Testis (tissue), 3 donors: Measurements from ENCODE around the gene CELF4. TPM values are rescaled to one million over a fixed set of nuclear protein-coding genes. Genes with fewer than 3 reads are reported as not detected.

Experiments
- DNase-seq: peaks from one replicate; pipeline ENCODE4 v3.0.0-alpha.2; 2019
- H3K27ac ChIP-seq, 2 donors: fragments of 200-600 bp; sonication (generic); one replicate each; pipeline ENCODE4 v1.5.1; 2019
- H3K27me3 ChIP-seq: fragments of 200-600 bp; sonication (generic); one replicate; pipeline ENCODE4 v1.5.1; 2019
- H3K36me3 ChIP-seq: fragments of 200-600 bp; sonication (generic); one replicate; pipeline ENCODE4 v1.5.1; 2017; ENCODE audit warnings: low read depth; ENCODE audit errors: missing control alignments
- H3K4me1 ChIP-seq: fragments of 200-600 bp; sonication (generic); one replicate; pipeline ENCODE4 v1.5.1; 2019
- H3K4me3 ChIP-seq, 2 donors: fragments of 200-600 bp; sonication (generic); one replicate each; pipeline ENCODE4 v1.5.1; 2017 to 2019
- H3K9me3 ChIP-seq: fragments of 200-600 bp; sonication (generic); one replicate; pipeline ENCODE4 v1.5.1; 2017
- POLR2A ChIP-seq: fragments of 450-650 bp; IDR thresholded peaks from one replicate; pipeline ENCODE4 v1.6.1; 2017; ENCODE audit warnings: antibody characterized with exemption, mild to moderate bottlenecking, moderate library complexity
- WGBS, 2 donors: methylation state at CpG; one replicate each; pipeline ENCODE4 v1.1.5; 2018; 5-methylcytosine and 5-hydroxymethylcytosine counted together
- intact Hi-C: fragments of 100-400 bp; cut with DNase I; formaldehyde crosslinking; loops from one replicate; pipeline ENCODE4 v1.15.1; 2023; ENCODE audit warnings: low total_unique reads
- polyA plus RNA-seq: library from polyadenylated mRNA; stranded (reverse); fragments of 350-450 nt; fragmentation: Illumina TruSeq; extraction: RNeasy Lipid Tissue Mini Kit (QIAGEN cat#74804); gene quantifications from one replicate; pipeline ENCODE4 v1.2.3, GENCODE V29; 2014; ENCODE audit warnings: low read depth, low replicate concordance; ENCODE audit not compliant: insufficient read depth
- total RNA-seq, 2 donors: library from RNA; depleted of rRNA; stranded (reverse); fragments of >200 nt; gene quantifications; one replicate each; pipeline ENCODE4 v1.2.3, GENCODE V29; 2016
- TF ChIP-seq, protein P1 (sequence below), 3 experiments: fragments of 450-650 bp in 2 of 3; fragments of 200-600 bp in 1 of 3; sonication (generic) in 1 of 3; IDR thresholded peaks; one replicate each; pipeline ENCODE4 v1.5.1; 2016 to 2019; ENCODE audit warnings: antibody characterized with exemption in 3 of 3, mild to moderate bottlenecking in 2 of 3, moderate library complexity in 1 of 3

The CELF4 gene
- total and polyA plus RNA-seq, 3 donors from 2014 or later = 3.9 to 6.3 (median 4.8) TPM

DNA sequence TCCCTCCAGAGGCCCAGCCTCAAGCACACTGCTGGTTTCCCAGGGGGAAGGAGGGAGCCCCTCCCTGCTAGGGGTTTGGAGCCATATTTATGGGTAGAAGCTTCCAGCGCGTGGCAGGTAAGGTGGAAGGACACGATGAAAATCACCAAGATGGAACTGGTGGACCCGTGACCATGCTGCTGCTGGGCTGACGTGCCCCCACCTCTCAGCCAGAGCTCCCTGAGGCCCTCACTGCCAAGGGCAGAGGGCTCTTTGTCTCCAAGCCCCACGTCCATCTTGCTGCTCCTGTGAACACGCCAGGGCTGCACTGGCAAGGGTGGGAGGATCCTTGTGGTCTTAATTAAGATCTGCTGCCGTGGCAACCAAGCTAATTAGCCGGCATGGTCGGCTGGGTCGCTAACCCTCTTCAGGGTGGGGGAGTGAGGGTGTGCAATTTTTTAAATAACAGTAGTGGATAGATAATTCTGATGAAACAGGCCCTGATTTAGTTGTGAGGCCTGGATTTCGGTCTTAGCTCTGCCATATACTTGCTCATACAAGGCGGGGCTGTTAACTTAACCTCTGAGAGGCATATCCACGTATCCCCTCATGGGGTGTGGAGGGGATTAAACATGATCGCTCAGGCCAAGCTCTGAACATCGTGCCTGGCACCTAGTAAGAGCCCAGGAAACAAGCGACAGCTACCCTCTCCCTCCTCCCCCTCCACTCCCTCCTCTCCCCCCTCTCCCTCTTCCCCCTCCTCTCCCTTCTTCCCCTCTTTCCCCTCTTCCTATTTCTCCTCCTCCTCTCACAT lies 232.8 kb downstream of the CELF4 start:
- DNase-seq = no peak
- TF ChIP-seq, protein P1, sequence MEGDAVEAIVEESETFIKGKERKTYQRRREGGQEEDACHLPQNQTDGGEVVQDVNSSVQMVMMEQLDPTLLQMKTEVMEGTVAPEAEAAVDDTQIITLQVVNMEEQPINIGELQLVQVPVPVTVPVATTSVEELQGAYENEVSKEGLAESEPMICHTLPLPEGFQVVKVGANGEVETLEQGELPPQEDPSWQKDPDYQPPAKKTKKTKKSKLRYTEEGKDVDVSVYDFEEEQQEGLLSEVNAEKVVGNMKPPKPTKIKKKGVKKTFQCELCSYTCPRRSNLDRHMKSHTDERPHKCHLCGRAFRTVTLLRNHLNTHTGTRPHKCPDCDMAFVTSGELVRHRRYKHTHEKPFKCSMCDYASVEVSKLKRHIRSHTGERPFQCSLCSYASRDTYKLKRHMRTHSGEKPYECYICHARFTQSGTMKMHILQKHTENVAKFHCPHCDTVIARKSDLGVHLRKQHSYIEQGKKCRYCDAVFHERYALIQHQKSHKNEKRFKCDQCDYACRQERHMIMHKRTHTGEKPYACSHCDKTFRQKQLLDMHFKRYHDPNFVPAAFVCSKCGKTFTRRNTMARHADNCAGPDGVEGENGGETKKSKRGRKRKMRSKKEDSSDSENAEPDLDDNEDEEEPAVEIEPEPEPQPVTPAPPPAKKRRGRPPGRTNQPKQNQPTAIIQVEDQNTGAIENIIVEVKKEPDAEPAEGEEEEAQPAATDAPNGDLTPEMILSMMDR (IDR thresholded peaks at IDR 0.05) = no peak
- TF ChIP-seq POLR2A = no peak
- H3K9me3 ChIP-seq = no peaks in the 10 kb centered on the region
- no peaks in the 10 kb centered on the region for H3K27me3 ChIP-seq
- H3K27ac ChIP-seq = no peak overlapping the region
- WGBS, 2 donors = 73 to 78% methylated on average over 17 of the region's 17 CpGs
- intact Hi-C loops = no loop called here
- H3K4me1 ChIP-seq = no peaks in the 10 kb centered on the region
- H3K4me3 ChIP-seq = no peak overlapping the region
- H3K36me3 ChIP-seq = no peaks in the 10 kb centered on the region

DNA sequence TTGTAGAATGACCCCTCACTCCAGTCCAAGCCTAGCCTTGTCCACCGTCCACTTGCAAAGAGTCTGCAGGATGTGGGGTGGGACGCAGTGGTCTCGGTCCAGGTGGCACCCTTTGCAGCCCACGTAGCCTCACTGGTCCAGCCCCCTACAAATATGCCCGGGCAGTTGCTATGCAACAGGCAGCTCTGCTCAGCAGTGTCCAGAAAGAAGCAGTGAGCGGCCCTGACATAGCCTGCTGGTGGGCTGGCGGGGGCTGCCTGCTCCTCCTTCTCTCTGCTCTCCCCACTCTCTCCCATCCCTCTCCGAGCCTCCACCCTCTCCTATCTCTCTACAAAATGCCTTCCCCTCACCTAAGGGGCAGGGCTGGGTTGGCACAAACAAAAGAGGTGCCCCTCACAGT lies 233.4 kb downstream of the CELF4 start:
- no peak for DNase-seq
- Histone ChIP-seq H3K4me3 (no peak overlapping the region), H3K27me3 (no peaks in the 10 kb centered on the region), H3K4me1 (no peaks in the 10 kb centered on the region), H3K36me3 (no peaks in the 10 kb centered on the region), H3K27ac (no peak overlapping the region), H3K9me3 (no peaks in the 10 kb centered on the region)
- 83 to 87% methylated on average over 7 to 8 of the region's 8 CpGs for WGBS, 2 donors
- TF ChIP-seq POLR2A = no peak
- intact Hi-C loops = no loop called here

DNA sequence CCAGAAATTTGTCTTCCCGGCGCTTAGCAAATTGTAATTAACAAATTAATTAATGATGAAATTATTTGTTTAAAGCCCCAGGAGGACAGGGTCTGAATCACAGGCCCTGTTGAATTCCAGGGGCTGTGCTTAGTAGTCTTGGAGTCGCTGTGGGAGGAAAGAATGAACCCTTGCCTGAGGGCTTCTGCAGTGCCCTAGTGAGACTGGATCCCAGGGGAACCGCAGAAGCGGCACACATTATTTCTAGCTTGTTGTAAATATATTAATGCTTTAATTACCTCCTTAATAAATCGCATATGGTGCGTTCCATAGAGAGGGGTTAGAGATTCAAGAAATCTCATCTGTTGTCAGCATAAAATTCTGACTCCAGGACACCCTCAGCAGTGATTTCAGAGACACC lies 235.4 kb downstream of the CELF4 start:
- Histone ChIP-seq H3K4me3 (no peak overlapping the region), H3K27ac (no peak overlapping the region), H3K27me3 (no peaks in the 10 kb centered on the region), H3K4me1 (no peaks in the 10 kb centered on the region), H3K36me3 (no peaks in the 10 kb centered on the region), H3K9me3 (no peaks in the 10 kb centered on the region)
- TF ChIP-seq POLR2A = no peak
- TF ChIP-seq, protein P1 (IDR thresholded peaks at IDR 0.05) = no peak
- 88 to 94% methylated on average over 7 of the region's 7 CpGs for WGBS, 2 donors
- intact Hi-C loops = no loop called here
- no peak for DNase-seq

DNA sequence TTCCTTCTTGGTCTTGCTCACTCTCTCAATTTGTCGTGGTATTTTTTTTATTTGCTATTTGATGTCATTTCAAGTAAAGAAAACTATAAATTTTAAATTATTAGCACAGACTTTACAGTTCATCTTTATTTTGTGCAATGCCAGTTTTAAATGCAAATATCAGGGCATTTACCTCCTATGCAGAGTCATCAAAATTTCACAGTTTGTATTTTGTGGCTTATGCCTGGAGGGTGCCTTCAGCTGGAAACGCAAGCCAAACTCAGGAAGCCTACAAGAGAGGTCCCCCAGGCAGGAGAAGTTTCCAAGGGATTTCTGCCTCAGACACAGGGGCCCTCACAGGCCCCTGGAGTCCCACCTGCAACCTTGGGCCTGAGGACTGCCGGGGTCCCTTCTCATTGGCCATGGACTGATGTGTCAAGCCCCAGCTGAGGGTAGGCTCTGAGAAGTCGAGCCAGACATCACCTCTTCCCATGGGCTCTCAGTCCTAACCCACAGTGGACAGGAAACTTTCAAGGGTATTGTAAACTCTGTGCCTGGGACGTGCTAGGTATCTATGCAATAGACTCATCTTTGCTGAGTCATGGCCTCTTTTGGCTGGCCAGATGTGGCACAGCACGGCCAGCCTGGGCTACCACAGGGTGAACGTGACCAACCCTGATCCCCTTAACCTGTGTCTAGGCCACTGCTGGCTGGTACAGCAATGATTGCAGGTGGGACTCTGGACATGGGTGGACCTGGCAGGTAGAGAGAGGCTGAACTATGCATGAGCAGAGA lies 236.5 kb downstream of the CELF4 start:
- TF ChIP-seq, protein P1 (IDR thresholded peaks at IDR 0.05) = no peak
- no peak for TF ChIP-seq POLR2A
- intact Hi-C loops = no loop called here
- Histone ChIP-seq H3K27ac (no peak overlapping the region), H3K36me3 (no peaks in the 10 kb centered on the region), H3K9me3 (no peaks in the 10 kb centered on the region), H3K4me3 (no peak overlapping the region), H3K4me1 (no peaks in the 10 kb centered on the region), H3K27me3 (no peaks in the 10 kb centered on the region)
- no peak for DNase-seq
- 90 to 94% methylated on average over 4 to 7 of the region's 7 CpGs for WGBS, 2 donors

DNA sequence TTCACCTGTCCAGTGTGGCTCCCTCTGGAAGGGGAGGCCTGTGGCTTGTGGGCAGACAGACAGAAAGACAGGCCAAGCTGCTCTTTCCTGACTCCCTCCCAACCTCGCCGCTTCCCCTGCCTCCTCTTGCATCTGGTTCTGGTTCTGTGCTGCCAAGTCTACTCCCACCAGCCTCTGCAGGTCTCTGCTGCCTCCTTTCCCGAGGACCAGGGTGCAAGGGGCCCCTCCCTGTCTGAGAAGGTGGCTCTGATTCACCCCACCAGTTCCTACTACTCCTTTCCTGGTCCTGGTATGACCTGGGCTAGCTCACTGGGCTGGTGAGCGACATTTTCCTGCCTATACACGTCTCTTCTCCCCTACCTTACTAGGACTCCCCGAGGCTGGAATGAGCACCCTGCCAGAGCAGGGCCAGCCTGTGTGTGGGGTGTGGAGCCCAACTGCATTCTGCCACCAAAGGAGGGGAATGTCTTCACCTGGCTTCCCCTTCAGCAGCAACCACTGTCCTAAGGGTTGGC lies 238.5 kb downstream of the CELF4 start:
- Histone ChIP-seq H3K9me3 (no peaks in the 10 kb centered on the region), H3K27ac (no peak overlapping the region), H3K4me3 (no peak overlapping the region), H3K27me3 (no peaks in the 10 kb centered on the region), H3K4me1 (no peaks in the 10 kb centered on the region), H3K36me3 (no peaks in the 10 kb centered on the region)
- WGBS, 2 donors = 78 to 83% methylated on average over 6 of the region's 6 CpGs
- no peak for DNase-seq
- intact Hi-C loops = no loop called here
- TF ChIP-seq, protein P1 (IDR thresholded peaks at IDR 0.05) = no peak
- no peak for TF ChIP-seq POLR2A
